Endometrium (tissue), 2 donors: Measurements from ENCODE around the gene PHLPP1.

Source experiments
- FAIRE-seq: peaks from 2 replicates; lab custom pipeline; 2012; peaks lifted over from hg19 to GRCh38; lab: Jason Lieb, UNC
- donor health status: control.
- donor health status: control.

The PHLPP1 gene

DNA sequence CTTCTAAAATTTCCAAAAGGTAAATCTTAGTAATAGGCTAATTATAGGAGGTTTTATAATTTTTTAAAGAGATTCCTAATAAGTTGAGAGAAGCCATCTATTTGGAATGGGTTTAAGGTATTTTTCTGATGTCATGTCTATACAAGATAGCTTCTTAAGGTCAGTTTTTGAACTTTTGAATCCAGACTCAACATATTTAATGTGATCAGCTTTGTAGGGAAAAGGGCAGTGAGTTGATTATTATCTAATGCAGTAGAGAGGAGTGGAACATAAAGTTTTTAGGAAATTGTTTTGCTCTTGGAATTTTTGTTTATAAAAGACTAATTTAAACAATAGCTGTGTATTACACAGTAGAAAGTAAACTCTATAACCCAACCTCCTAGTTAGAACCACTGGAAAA lies 96.3 kb downstream of the PHLPP1 start:
- FAIRE-seq = no peak

DNA sequence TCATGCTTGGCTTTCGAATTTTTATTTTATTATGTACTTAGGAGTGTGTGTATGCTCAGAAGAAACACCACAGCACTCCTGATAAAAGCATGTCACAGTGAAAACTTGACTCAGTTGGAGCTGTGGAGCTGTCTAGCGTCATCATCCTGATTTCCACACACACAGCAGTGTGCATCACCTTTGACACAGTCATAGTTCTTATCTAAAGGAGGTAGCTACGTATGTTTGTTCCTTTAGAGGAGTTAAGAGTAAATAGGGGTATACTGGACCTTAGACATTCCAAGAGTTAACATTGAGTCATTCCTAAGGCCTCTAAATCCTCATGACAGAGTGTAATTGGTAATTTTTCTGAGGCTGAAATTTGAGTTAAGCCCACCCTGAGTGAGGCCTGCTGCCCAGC lies 96.9 kb downstream of the PHLPP1 start:
- no peak for FAIRE-seq

DNA sequence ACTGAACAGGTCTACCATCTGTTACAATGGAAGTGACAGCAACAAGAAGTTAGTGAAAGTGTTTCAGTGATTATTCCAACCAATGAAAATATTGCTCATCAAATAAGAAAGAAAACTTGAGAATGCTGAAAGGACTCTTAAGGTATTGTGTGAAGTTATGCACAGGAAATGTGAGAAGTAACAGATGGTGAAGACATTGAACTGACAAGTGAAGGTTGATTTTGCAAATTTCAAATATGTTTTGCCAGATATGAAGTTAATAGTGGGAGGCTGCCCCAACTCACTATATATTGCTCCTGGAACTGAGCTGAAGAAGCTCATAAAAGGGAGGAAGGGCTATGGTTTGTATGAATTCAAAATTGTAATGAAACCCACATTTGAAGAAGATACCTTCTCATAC lies 97.5 kb downstream of the PHLPP1 start:
- no peak for FAIRE-seq

DNA sequence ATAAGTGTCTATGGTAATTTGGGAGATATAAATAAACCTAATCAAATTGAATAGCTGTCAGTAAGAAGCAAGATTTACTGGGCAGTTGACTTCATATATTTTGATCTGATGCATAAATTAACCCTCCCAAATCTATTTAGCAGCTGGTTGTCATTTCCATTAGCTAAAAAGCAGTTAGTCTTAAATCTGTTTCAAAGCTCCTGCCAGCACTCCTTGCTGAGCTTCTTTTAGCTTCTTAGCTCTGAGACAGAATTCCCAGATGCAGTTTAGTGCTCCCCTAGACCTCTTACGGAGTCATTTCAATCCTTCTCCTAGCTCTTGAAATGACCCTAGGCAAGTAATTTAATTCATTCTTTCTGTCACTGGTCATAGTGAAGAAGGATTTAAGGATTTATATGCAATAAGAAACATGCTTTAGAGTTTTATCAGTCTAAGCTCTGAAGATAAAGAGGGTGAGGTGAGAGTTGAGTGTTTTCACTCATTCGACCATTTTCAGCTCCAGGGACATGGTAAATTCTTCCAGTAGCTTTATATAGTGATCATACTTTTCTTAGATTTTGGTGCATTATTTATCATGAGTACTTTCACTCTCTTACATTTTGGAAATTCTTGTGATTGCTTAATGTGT lies 98.9 kb downstream of the PHLPP1 start:
- FAIRE-seq = no peak

DNA sequence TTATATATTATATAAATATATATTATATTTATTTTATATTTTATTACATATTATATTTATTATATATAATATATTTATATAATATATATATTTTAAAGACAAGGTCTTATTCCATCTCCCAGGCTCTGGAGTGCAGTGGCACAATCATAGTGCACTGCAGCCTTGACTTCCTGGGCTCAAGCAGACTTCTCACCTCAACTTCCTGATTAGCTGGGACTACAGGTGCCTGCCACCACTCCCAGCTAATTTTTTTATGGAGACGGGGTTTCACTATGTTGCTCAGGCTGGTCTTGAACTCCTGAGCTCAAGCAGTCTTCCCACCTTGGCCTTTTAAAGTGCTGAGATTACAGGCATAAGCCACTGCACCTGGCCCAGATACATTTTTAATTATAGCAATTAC lies 110.0 kb downstream of the PHLPP1 start:
- FAIRE-seq = no peak

DNA sequence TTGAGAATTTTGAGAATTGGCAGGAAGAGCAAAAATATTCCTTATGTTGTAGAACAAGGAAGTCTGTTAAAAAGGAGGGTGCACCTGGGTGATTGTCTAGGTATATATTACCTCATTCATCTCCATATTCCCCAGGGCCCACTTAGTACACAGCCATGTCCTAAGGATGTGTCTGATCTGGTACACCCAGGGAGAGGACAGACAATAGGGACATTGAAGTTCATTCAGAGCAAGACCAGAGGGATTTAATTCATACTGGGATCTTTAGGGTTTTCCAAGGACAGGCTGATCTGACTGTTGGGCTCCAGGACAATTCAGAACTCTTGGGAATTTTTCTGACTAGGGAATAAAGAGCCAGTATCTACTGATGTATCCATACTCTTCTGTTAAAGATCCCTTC lies 112.1 kb downstream of the PHLPP1 start:
- no peak for FAIRE-seq

DNA sequence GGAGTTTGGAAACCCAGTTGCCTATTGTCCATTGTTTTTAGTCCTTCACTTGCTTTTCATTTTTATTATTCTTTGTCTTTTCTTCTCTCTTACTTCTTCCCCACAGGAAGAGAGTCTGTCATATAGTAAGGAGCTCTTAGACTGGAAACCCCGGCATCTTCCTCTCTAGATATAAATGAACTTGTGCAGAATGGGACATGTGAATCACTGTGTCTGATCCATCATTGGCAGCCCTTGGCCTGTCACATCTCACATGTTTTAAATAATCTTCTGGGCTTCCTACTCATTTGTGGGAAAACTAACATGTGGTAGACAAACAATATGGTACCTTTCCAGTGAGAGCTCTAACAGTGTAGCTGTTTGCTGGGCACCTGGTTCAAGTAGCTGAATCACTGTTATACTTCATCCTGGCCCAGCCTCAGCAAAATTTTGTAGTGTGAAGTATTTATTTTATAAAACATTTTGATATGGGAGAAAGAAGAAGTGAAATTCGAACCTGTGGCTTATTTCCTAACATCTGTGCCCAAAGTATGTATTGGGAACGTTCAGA lies 112.8 kb downstream of the PHLPP1 start:
- no peak for FAIRE-seq

DNA sequence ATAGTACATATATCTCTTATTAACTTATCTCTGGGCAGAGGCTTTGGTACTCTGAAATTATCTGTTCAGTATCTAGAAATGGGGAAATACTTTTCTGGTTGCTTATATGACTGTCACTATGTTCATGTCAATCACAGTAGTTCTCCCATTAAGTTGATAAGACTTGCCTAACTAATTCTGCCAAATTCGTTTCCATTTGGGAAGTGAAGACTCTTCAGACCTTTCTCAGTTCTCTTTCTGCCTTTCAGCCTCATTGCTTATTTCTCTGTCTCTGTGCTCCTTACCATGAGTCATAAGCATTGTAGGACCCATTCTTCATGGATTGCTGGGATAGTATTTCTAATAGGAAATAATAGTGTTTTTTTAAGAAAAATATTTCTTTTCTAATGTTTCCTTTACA lies 113.5 kb downstream of the PHLPP1 start:
- FAIRE-seq = no peak

DNA sequence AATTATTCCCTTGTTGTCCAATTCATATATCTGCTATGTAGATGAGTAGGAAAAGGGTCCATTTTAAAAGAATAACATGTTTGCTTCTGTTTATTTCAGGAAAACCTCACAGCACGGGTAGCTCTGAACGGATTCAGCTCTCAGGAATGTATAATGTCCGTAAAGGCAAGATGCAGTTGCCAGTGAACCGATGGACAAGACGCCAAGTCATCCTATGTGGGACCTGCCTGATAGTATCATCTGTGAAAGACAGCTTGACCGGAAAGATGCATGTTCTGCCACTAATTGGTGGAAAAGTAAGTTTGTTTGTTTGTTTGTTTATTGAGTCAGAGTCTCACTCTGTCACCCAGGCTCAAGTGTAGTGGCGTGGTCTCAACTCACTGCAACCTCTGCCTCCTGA lies 114.6 kb downstream of the PHLPP1 start:
- FAIRE-seq = no peak

DNA sequence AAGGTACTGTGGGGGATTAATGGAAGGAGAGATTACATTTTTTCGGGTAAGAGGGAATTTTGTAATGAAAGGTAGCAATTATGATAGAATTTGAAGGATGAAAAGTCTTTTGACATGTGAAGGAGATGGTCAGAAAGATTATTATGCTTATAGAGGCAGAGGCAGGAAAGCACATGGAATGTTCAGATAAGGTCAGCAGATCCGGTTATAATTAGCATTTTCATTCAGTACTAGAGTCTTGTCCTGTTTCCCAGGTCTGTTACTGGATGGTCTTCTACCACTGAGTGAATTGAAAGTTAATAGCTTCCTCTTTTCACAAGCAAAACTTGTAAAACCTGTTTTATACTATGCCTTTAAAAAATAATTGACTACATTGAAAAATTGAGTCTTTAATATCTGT lies 116.9 kb downstream of the PHLPP1 start:
- no peak for FAIRE-seq

DNA sequence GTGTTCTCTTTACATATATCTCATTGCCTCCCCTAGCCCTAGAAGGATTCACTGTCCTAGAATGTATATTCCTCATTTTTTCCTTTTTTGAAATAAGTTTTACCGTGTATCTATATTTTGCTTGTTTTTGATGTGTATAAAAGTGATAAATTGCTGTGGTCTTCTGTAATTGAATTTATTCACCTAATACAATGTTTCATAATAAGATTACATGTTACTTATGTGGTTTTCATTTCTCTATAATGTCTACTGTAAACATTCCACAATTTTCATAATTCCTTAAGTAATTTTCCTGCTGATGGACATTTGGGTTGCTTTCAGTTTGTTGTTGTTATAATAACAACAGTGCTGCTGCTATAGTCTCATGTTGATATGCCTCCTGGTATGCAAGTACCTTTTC lies 118.2 kb downstream of the PHLPP1 start:
- no peak for FAIRE-seq

DNA sequence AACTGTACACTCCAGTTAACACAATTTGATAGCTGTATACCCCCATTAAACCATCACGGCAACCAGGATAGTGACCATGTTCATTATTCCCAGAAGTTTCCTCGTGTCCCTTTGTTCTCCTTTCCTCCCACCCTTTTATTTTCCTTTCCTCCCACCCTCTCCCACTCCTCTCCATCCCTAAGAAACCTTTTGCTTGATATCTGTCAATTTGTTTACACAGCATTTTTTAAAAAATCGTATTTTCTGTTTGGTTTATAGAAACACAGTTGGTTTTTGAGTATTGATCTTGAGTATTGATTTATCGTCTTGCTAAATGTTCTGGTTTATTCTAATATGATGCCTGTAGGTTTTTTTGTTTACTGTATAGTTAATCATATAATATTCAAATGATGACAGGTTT lies 119.4 kb downstream of the PHLPP1 start:
- FAIRE-seq = no peak

DNA sequence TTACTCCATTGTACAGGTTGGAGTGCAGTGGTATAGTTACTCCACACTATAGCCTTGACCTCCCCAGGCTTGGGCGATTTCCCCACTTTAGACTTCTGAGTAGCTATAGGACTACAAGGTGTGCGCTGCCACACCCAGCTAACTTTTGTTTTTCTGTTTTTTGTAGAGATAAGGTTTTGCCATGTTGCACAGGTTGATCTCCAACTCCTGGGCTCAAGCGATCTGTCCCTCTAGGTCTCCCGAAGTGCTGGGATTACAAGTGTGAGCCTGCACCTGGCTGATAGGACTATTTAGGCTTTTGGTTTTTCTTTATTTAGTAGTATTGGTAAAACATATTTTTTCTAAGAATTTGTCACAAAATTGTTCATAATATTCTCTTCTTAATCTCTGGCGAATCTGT lies 121.7 kb downstream of the PHLPP1 start:
- FAIRE-seq = no peak

DNA sequence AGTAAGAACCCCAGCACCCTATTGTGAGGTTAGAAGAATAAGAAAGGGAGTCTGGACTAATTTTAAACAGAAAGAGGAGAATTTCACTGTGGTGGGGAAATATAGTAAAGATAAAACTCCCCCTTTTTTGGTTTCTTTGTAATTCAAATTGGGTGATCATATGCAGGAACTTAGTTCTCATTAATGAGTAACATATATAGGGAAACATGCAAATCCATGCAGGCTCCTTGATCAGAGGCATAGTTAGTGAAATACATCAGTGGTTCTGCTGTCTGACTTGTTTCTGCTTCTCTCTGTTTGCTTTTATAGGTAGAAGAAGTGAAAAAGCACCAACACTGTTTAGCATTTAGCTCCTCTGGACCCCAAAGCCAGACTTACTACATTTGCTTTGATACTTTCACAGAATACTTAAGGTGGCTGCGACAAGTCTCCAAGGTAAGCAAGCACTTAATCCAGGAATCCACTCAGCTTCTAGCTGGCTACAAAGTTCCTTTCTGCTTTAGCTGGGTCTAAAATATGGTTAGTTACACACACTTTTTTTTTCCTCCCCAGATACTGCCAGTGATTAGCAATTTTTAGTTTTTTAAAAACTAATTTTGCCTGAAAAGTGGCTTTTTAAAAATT lies 123.2 kb downstream of the PHLPP1 start:
- FAIRE-seq = no peak

DNA sequence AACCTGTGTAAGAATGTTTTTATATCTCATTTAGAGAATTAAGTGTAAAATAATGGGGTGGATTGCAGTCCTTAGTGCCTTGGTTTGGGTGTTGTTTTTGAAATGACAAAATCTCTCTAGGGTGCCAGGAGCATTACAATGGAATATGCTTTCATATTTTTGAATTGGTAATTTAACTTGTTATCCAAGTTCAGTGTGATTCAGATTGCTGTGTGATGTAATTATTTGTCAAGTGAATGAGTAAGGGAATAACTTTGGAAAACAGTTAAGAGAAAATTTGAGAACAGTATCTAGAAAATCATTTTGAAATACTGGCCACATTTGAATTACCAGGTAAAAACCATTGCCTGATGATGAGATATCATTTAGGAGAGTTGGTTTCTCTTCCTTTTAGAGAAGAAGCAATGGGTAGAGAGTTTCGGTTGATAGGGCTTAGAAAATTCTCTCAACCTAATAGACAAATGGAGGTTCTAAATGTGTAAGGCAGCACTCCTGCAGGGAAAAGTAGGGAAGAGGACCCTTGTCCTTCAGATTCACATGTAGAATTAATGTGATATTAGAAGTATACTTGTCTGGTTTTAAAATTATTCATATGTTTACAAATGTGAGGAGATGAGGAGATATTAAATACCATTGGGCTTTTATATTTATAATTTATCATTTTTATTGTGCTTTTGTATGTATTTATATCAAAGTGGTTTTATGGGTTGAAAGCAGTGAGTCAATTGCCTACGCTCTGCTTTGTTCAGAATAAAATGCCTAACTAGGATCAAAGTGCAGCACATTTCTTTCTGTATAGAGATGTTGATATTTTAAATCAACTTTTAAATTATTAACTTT lies 124.8 kb downstream of the PHLPP1 start:
- peak; percentile 21 for FAIRE-seq

DNA sequence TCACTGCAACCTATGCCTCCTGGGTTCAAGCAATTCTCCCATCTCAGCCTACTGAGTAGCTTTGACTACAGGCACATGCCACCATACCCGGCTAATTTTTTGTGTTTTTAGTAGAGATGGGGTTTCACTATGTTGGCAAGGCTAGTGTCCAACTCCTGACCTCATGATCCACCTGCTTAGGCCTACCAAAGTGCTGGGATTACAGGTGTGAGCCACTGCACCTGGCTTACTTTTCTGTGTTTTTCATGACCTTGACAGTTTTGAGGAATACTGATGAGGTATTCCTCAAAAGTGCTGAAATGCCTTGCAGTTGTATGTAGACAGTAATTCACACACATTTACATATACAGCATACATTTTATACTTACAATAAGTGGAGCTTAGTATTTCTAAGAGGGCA lies 126.1 kb downstream of the PHLPP1 start:
- no peak for FAIRE-seq

DNA sequence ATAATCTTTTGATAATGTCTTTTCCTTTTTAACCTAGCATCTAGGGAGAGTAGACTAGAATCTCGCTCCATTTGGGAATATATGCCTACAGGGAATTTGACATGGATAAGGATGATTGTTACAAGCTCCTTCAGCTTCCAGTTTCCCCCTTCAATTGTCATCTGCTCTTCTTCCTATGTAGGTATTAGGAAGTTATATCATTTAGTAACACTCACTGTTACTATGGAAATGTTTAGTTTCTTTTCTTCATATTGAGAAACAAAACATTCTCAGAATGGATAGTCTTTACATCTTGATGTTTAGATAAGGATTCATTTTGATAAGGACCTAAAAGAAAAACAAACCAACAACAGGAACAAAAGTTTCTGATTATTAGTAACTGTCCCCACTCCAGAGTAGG lies 127.6 kb downstream of the PHLPP1 start:
- FAIRE-seq = no peak

DNA sequence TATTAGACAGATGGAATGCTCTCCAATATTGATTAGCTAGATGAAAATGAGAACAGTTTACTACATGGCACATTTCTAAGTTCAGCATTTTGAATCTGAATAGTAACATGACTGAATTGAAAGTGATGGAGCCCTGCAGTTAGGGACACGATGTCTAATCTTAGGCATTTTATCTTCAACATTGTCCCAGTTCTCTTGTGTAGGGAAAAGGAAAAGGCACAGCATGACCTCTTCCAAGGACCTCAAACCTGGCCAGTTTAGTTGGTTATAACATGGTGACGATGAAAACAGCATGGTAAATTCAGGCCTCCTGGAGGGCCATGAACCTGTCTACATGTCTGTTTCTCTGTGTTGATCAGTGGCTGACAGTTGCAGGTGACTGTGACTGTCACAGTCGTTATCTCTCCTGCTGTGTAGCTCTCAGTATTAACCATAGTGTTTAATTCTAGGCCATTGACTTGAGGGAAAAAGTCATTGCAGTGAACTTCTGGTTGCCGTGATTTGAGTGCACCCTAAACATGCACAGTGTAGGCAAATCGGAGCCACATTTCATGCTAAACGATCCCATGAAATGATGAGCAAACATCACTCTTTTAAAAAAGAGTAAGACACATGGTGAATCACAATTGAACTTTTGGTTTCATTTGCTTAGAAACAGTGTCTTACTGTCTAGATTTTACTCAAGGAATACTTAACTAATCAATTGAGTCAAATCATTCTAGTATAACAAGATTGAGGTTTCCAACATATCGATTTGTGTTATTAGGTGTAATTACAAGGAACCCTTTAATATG lies 129.7 kb downstream of the PHLPP1 start:
- no peak for FAIRE-seq

DNA sequence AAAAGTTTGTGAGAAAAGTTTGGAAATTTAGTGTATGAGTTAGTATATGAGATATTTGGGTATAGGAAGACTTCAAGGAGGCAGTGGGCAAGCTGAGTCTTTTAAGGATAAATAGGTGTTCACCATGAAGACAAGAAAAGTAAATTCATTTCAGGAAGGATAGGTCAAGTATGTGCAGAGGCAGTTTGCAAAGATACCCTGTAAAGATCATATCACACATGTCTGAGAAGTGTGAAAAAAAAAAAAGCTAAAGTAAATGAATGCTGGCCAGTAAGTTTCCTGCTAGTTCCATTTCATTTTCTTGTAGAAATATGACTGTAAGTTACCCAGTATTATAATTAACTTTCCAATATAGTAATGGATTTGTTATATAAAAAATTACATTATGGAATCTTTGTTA lies 131.0 kb downstream of the PHLPP1 start:
- FAIRE-seq = no peak

DNA sequence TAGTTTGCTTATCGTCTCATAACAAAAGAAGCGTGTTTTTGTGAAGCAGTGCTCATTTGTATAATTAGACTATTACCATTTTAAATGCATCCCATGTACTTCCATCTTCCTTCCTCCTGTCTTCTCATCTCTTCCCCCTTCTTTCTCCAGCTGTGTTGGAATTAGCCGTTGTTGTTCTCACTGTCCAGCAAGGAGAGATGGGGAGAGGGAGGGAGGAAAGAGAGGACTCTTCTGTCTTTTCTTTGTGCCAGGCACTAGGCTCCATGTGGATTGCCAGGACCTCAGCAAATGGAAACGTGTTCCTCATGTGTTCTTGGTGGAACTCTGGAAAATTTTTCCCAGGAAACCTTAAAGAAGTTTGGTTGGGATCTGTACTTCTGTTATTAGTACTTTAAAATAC lies 131.7 kb downstream of the PHLPP1 start:
- FAIRE-seq = no peak

DNA sequence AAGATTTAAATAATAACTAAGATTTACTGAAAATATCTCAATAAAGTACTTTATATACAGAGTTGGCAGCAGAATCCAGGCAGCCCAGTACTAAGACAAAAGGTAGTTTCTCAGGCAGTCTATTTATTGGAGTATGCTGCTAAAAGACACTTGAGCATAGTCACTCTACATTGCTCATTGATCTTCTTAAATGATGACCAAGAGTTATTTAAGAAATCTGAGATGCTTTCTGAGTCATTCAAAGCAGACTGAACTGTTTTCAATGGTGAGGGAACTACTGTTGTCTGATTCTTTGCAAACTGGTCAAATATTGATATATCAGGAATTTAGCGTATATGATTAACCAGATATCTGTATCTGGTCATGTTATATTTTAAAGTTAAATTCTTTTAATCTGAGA lies 133.6 kb downstream of the PHLPP1 start:
- no peak for FAIRE-seq

DNA sequence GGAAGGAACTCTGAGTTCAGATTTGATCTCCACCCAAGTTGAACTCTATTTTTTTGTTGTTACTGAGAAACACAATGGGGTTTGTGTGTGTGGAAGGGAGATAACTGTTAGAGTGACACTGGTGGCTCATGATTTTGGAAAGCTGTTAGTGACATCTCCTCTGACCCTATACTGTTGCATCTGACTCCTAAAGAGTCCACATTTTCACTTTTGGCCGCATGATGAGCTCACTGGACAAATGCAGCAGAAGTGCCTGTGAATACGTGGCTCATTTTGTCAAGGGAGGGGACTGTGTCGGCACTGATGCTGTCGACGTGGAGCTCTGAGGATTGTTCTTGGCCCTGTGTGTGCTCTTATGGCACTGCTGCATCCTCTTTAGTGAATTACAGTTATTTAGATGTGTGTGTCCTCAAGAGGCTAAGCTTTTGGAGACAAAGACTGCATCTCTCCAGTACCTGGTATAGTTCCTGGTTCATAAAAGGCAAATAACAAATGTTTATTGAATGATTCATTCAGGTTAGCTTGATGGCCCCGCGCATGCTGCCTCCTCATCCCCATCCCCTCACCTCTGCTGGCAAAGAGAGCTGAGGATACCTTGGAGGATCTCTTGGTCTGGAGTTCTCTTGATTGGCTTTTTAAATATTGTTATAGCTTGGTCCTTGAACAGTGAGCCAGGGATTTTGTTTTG lies 135.4 kb downstream of the PHLPP1 start:
- FAIRE-seq = no peak
